Esophagus squamous epithelium (tissue), 5 donors: ENCODE results near the gene CYP4F12. TPM values are rescaled to one million over a fixed set of nuclear protein-coding genes. Genes with fewer than 3 reads are reported as not detected.

Experiments
- DNase-seq: peaks from one replicate; lab custom pipeline; 2025; lab: John Stamatoyannopoulos, UW
- H3K27ac ChIP-seq, 4 donors: fragments of 200-600 bp; sonication (generic); one replicate each; pipeline ENCODE4 v1.5.1; 2016 to 2019; ENCODE audit warnings: mild to moderate bottlenecking in 1 of 4
- H3K27me3 ChIP-seq, 4 donors: fragments of 200-600 bp; sonication (generic); 1 replicate in 3 of 4; 2 replicates in 1 of 4; pipeline versions ENCODE4 v1.5.1 to v1.6.0; 2017 to 2021; ENCODE audit warnings: antibody characterized with exemption in 1 of 4
- H3K36me3 ChIP-seq, 3 donors: fragments of 200-600 bp; sonication (generic); one replicate each; pipeline ENCODE4 v1.5.1; 2016 to 2019
- H3K4me1 ChIP-seq, 3 donors: fragments of 200-600 bp; sonication (generic); one replicate each; pipeline ENCODE4 v1.5.1; 2017 to 2019
- H3K4me3 ChIP-seq, 4 donors: fragments of 200-600 bp; sonication (generic); 1 replicate in 3 of 4; 2 replicates in 1 of 4; pipeline ENCODE4 v1.5.1; 2016 to 2019; ENCODE audit warnings: mild to moderate bottlenecking in 2 of 4, moderate library complexity in 1 of 4
- H3K9me3 ChIP-seq, 3 donors: fragments of 200-600 bp; sonication (generic); one replicate each; pipeline ENCODE4 v1.5.1; 2016 to 2019
- CTCF ChIP-seq, 6 experiments: fragments of 450-650 bp in 4 of 6; fragments of 200-600 bp in 2 of 6; sonication (generic) in 2 of 6; IDR thresholded peaks; one replicate each; pipeline ENCODE4 v1.5.1; 2016 to 2019; ENCODE audit warnings: antibody characterized with exemption in 6 of 6, mild to moderate bottlenecking in 4 of 6, moderate library complexity in 4 of 6
- POLR2A ChIP-seq, 4 donors: fragments of 450-650 bp; IDR thresholded peaks; one replicate each; pipeline ENCODE4 v1.6.1; 2017; ENCODE audit warnings: antibody characterized with exemption in 4 of 4, mild to moderate bottlenecking in 4 of 4, moderate library complexity in 3 of 4
- WGBS, 2 donors: methylation state at CpG; one replicate each; pipeline ENCODE4 v1.1.5; 2018; 5-methylcytosine and 5-hydroxymethylcytosine counted together
- intact Hi-C: fragments of 100-400 bp; cut with DNase I; formaldehyde crosslinking; loops from one replicate; pipeline ENCODE4 v1.15.0; 2022
- total RNA-seq, 4 donors: library from RNA; depleted of rRNA; stranded (reverse); fragments of >200 nt; gene quantifications; one replicate each; pipeline ENCODE4 v1.1.0, GENCODE V29; 2016
- donor health status: DM: yes; HTN: yes; CAD: no.

Gene CYP4F12
- total RNA-seq, 4 donors from 2014 or later, result 34.5 to 79.3 (median 61.0) TPM

- TF ChIP-seq CTCF (IDR thresholded peaks at IDR 0.05) (no peak), POLR2A (IDR thresholded peaks at IDR 0.05) (no peak)
- Histone ChIP-seq H3K36me3 (peaks cover 0 to 16% (median 0%) of the 10 kb centered on the region in 3 donors), H3K4me3 (peak overlapping the region in 3 of 4 donors; percentile 5 to 26 (median 17)), H3K27ac (peak overlapping the region; percentile 86 to 93 (median 90)), H3K27me3 (no peaks in the 10 kb centered on the region), H3K4me1 (peaks cover 14 to 34% (median 18%) of the 10 kb centered on the region in 3 donors), H3K9me3 (no peaks in the 10 kb centered on the region)
- DNase-seq, result peak; percentile 7
- intact Hi-C loops, result no loop called here
- WGBS, 2 donors, result 60 to 66% methylated on average over 3 to 5 of the region's 5 CpGs
Observed at GRCh38 chr19:15641901-15642491, 30.9 kb upstream of the CYP4F12 start.

- intact Hi-C loops, result no loop called here
- Histone ChIP-seq H3K4me1 (peaks cover 14 to 34% (median 18%) of the 10 kb centered on the region in 3 donors), H3K4me3 (no peak overlapping the region), H3K27ac (no peak overlapping the region), H3K27me3 (no peaks in the 10 kb centered on the region), H3K9me3 (no peaks in the 10 kb centered on the region), H3K36me3 (peaks cover 0 to 24% (median 0%) of the 10 kb centered on the region in 3 donors)
- no peak for DNase-seq
- TF ChIP-seq POLR2A (IDR thresholded peaks at IDR 0.05) (no peak), CTCF (IDR thresholded peaks at IDR 0.05) (no peak)
Observed at GRCh38 chr19:15642807-15643206, 30.1 kb upstream of the CYP4F12 start.

GRCh38 chr19:15643387-15643786 is 29.5 kb upstream of the CYP4F12 start:
- H3K4me3 ChIP-seq, result no peak overlapping the region
- TF ChIP-seq CTCF (IDR thresholded peaks at IDR 0.05), result no peak
- TF ChIP-seq POLR2A (IDR thresholded peaks at IDR 0.05), result no peak
- 60 to 87% methylated on average over 3 of the region's 3 CpGs for WGBS, 2 donors
- H3K4me1 ChIP-seq, result peaks cover 14 to 34% (median 18%) of the 10 kb centered on the region in 3 donors
- H3K27ac ChIP-seq, result no peak overlapping the region
- DNase-seq, result no peak
- no peaks in the 10 kb centered on the region for H3K27me3 ChIP-seq
- intact Hi-C loops, result no loop called here
- H3K9me3 ChIP-seq, result no peaks in the 10 kb centered on the region
- H3K36me3 ChIP-seq, result peaks cover 0 to 30% (median 0%) of the 10 kb centered on the region in 3 donors

GRCh38 chr19:15644066-15644741 is 28.7 kb upstream of the CYP4F12 start:
- DNase-seq, result no peak
- TF ChIP-seq POLR2A (IDR thresholded peaks at IDR 0.05), result no peak
- no peak for TF ChIP-seq CTCF (IDR thresholded peaks at IDR 0.05)

GRCh38 chr19:15644816-15645215 is 28.1 kb upstream of the CYP4F12 start:
- TF ChIP-seq POLR2A (IDR thresholded peaks at IDR 0.05) (no peak), CTCF (IDR thresholded peaks at IDR 0.05) (no peak)
- no peak for DNase-seq
- Histone ChIP-seq H3K4me1 (peaks cover 14 to 28% (median 17%) of the 10 kb centered on the region in 3 donors), H3K36me3 (peaks cover 0 to 36% (median 0%) of the 10 kb centered on the region in 3 donors), H3K27ac (no peak overlapping the region), H3K9me3 (no peaks in the 10 kb centered on the region), H3K27me3 (no peaks in the 10 kb centered on the region), H3K4me3 (no peak overlapping the region)
- WGBS, 2 donors, result 64 to 85% methylated on average over 3 of the region's 3 CpGs
- intact Hi-C loops, result no loop called here

More at GRCh38 chr19:15644066-15644741, 28.7 kb upstream of the CYP4F12 start:
- intact Hi-C loops, result no loop called here
- H3K36me3 ChIP-seq, result peaks cover 0 to 31% (median 0%) of the 10 kb centered on the region in 3 donors
- no peaks in the 10 kb centered on the region for H3K9me3 ChIP-seq
- no peak overlapping the region for H3K27ac ChIP-seq
- 80 to 83% methylated on average over 3 of the region's 3 CpGs for WGBS, 2 donors
- H3K4me1 ChIP-seq, result peaks cover 14 to 34% (median 18%) of the 10 kb centered on the region in 3 donors
- H3K4me3 ChIP-seq, result no peak overlapping the region
- H3K27me3 ChIP-seq, result no peaks in the 10 kb centered on the region
